Neural cell (in vitro differentiated cells): ENCODE data around the gene ITPKB. TPM values are rescaled to one million over a fixed set of nuclear protein-coding genes. Genes with fewer than 3 reads are reported as not detected.

ENCODE experiments used
- H2AFZ ChIP-seq: fragments of 200-600, 300-800 bp; sonication (generic), shearing (Covaris generic); 2 replicates; pipeline ENCODE4 v1.6.0; 2014; ENCODE audit warnings: low read depth, mild to moderate bottlenecking, antibody characterized with exemption, low read length, moderate library complexity
- H3F3A ChIP-seq: fragments of 200-600 bp; shearing (Covaris generic); 2 replicates; pipeline ENCODE4 v1.6.1; 2016; ENCODE audit warnings: mild to moderate bottlenecking, moderate library complexity, mixed read lengths, antibody characterized with exemption, low read length; ENCODE audit not compliant: insufficient read depth, poor library complexity, severe bottlenecking
- H3K27ac ChIP-seq: fragments of 200-600, 300-800 bp; sonication (generic), shearing (Covaris generic); 2 replicates; pipeline ENCODE4 v1.5.1; 2014; ENCODE audit warnings: mild to moderate bottlenecking, low read length, moderate library complexity
- H3K27me3 ChIP-seq: fragments of 300-800, 200-600 bp; sonication (generic), shearing (Covaris generic); 2 replicates; pipeline ENCODE4 v1.6.0; 2014; ENCODE audit warnings: mild to moderate bottlenecking, low read depth, low read length, moderate library complexity; ENCODE audit not compliant: insufficient read depth
- H3K36me3 ChIP-seq: fragments of 300-800, 200-600 bp; sonication (generic), shearing (Covaris generic); 2 replicates; pipeline ENCODE4 v1.5.1; 2014; ENCODE audit warnings: mild to moderate bottlenecking, antibody characterized with exemption, low read length, moderate library complexity; ENCODE audit not compliant: insufficient read depth
- H3K4me2 ChIP-seq: fragments of 300-800, 200-600 bp; sonication (generic), shearing (Covaris generic); 2 replicates; pipeline ENCODE4 v1.6.0; 2014; ENCODE audit warnings: mild to moderate bottlenecking, low read length
- H3K4me3 ChIP-seq: fragments of 300-800, 200-600 bp; sonication (generic), shearing (Covaris generic); 2 replicates; pipeline ENCODE4 v1.5.1; 2014; ENCODE audit warnings: mild to moderate bottlenecking, low read length, moderate library complexity
- H3K79me2 ChIP-seq: fragments of 200-600 bp; shearing (Covaris generic); replicated peaks from 2 replicates; pipeline ENCODE4 v1.6.0; 2014; ENCODE audit warnings: mild to moderate bottlenecking, low read length, moderate library complexity; ENCODE audit not compliant: insufficient read depth
- H3K9ac ChIP-seq: fragments of 300-800, 200-600 bp; sonication (generic), shearing (Covaris generic); 2 replicates; pipeline ENCODE4 v1.6.1; 2016; ENCODE audit warnings: mild to moderate bottlenecking, low read length, mixed read lengths
- H3K9me2 ChIP-seq: fragments of 200-600 bp; shearing (Covaris generic); 2 replicates; pipeline ENCODE4 v1.6.1; 2016; ENCODE audit warnings: mild to moderate bottlenecking, low read length, mixed read lengths; ENCODE audit not compliant: insufficient read depth
- H3K9me3 ChIP-seq: fragments of 200-600, 300-800 bp; sonication (generic), shearing (Covaris generic); 2 replicates; pipeline ENCODE4 v1.6.1; 2016; ENCODE audit warnings: mild to moderate bottlenecking, mixed run types, low read length, moderate library complexity, mixed read lengths
- H4K20me1 ChIP-seq: fragments of 200-600 bp; shearing (Covaris generic); 2 replicates; pipeline ENCODE4 v1.6.1; 2016; ENCODE audit warnings: mild to moderate bottlenecking, mixed run types; ENCODE audit not compliant: insufficient read depth
- EP300 ChIP-seq: fragments of 450-650 bp; conservative IDR thresholded peaks from 2 replicates; pipeline ENCODE4 v1.6.1; 2014; ENCODE audit warnings: antibody characterized with exemption, mild to moderate bottlenecking, moderate library complexity; ENCODE audit not compliant: poor library complexity, severe bottlenecking
- EZH2 ChIP-seq: fragments of 200-600, 300-800 bp; shearing (Covaris generic), sonication (generic); IDR thresholded peaks from 2 replicates; pipeline ENCODE4 v1.6.1; 2014; ENCODE audit warnings: antibody characterized with exemption, low read length, borderline replicate concordance, mild to moderate bottlenecking; ENCODE audit not compliant: insufficient read depth, poor library complexity, severe bottlenecking
- MXI1 ChIP-seq: fragments of 450-650 bp; conservative IDR thresholded peaks from 2 replicates; pipeline ENCODE4 v1.6.1; 2014; ENCODE audit warnings: antibody characterized with exemption, mild to moderate bottlenecking; ENCODE audit not compliant: poor library complexity, severe bottlenecking
- POLR2AphosphoS5 ChIP-seq: IDR thresholded peaks from 2 replicates; pipeline ENCODE4 v1.6.1; 2012
- RAD21 ChIP-seq: fragments of 450-650 bp; conservative IDR thresholded peaks from 2 replicates; pipeline ENCODE4 v1.6.1; 2014; ENCODE audit warnings: antibody characterized with exemption, mild to moderate bottlenecking, moderate library complexity
- REST ChIP-seq: IDR thresholded peaks from 2 replicates; pipeline ENCODE4 v1.6.1; 2012; ENCODE audit warnings: borderline replicate concordance
- SMC3 ChIP-seq: fragments of 450-650 bp; conservative IDR thresholded peaks from 2 replicates; pipeline ENCODE4 v1.6.1; 2014; ENCODE audit warnings: antibody characterized with exemption, mild to moderate bottlenecking, moderate library complexity; ENCODE audit not compliant: poor library complexity
- TAF1 ChIP-seq: IDR thresholded peaks from 2 replicates; pipeline ENCODE4 v1.6.1; 2012; ENCODE audit warnings: low read depth
- polyA plus RNA-seq: library from polyadenylated mRNA; depleted of rRNA; stranded (reverse); fragments of >200 nt; gene quantifications from 2 replicates; pipeline ENCODE4 v1.2.3, GENCODE V29; 2014
- TF ChIP-seq, protein P1 (sequence below): fragments of 450-650 bp; IDR thresholded peaks from 2 replicates; pipeline ENCODE4 v1.5.1; 2014; ENCODE audit warnings: antibody characterized with exemption, mild to moderate bottlenecking, moderate library complexity; ENCODE audit not compliant: poor library complexity, severe bottlenecking

ITPKB gene
- polyA plus RNA-seq, 1 donor from 2014 or later = 0.19 TPM

- Histone ChIP-seq H3K4me3 (no peak overlapping the region), H3K27ac (no peak overlapping the region), H3F3A (no peaks in the 10 kb centered on the region), H2AFZ (no peak overlapping the region), H3K79me2 (no peaks in the 10 kb centered on the region), H3K36me3 (no peaks in the 10 kb centered on the region), H3K9ac (no peak overlapping the region), H3K4me2 (no peak overlapping the region), H3K27me3 (no peaks in the 10 kb centered on the region), H3K9me3 (no peaks in the 10 kb centered on the region), H4K20me1 (no peaks in the 10 kb centered on the region), H3K9me2 (no peaks in the 10 kb centered on the region)
- TF ChIP-seq SMC3 = no peak
- no peak for TF ChIP-seq REST
- TF ChIP-seq, protein P1, sequence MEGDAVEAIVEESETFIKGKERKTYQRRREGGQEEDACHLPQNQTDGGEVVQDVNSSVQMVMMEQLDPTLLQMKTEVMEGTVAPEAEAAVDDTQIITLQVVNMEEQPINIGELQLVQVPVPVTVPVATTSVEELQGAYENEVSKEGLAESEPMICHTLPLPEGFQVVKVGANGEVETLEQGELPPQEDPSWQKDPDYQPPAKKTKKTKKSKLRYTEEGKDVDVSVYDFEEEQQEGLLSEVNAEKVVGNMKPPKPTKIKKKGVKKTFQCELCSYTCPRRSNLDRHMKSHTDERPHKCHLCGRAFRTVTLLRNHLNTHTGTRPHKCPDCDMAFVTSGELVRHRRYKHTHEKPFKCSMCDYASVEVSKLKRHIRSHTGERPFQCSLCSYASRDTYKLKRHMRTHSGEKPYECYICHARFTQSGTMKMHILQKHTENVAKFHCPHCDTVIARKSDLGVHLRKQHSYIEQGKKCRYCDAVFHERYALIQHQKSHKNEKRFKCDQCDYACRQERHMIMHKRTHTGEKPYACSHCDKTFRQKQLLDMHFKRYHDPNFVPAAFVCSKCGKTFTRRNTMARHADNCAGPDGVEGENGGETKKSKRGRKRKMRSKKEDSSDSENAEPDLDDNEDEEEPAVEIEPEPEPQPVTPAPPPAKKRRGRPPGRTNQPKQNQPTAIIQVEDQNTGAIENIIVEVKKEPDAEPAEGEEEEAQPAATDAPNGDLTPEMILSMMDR = no peak
- TF ChIP-seq POLR2AphosphoS5 = no peak
- TF ChIP-seq MXI1 = no peak
- TF ChIP-seq RAD21 = no peak
- no peak for TF ChIP-seq EZH2
- TF ChIP-seq TAF1 = no peak
- no peak for TF ChIP-seq EP300
Observed at GRCh38 chr1:226589008-226589733, 149.9 kb downstream of the ITPKB start.

DNA sequence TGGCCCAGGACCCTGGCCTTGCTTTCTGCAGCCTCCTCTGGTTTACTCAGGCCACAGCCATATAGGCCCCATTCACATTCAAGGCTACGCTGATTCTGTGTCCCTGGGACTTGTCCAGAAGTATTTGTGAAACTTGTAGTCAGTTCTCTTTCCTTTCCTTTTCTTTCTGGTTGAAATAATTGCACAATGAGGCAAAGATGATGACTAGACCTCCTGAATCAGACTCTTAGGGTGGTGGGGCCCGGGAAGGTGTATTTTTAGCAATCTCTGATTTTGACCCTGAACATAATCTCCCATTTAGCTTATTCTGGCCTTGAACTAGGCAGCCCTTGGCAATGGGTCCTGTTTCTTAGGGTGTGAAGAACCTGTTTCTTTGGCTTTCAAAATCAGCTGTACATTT, 150.6 kb downstream of the ITPKB start:
- Histone ChIP-seq H3K27me3 (no peaks in the 10 kb centered on the region), H4K20me1 (no peaks in the 10 kb centered on the region), H3F3A (no peaks in the 10 kb centered on the region), H2AFZ (no peak overlapping the region), H3K9me2 (no peaks in the 10 kb centered on the region), H3K79me2 (no peaks in the 10 kb centered on the region), H3K9me3 (no peaks in the 10 kb centered on the region), H3K27ac (no peak overlapping the region), H3K9ac (no peak overlapping the region), H3K36me3 (no peaks in the 10 kb centered on the region), H3K4me2 (no peak overlapping the region), H3K4me3 (no peak overlapping the region)
- TF ChIP-seq POLR2AphosphoS5 = no peak
- TF ChIP-seq, protein P1 = no peak
- TF ChIP-seq TAF1 = no peak
